ENCODE data around the gene ASGR2. TPM values are rescaled to one million over a fixed set of nuclear protein-coding genes. Genes with fewer than 3 reads are reported as not detected.

Gene ASGR2
- total and polyA plus RNA-seq, 2 of the 13 experiments (the other 11 are each of a cell fraction or from before 2014, with no cell fraction given): 320 to 754 TPM

DNA sequence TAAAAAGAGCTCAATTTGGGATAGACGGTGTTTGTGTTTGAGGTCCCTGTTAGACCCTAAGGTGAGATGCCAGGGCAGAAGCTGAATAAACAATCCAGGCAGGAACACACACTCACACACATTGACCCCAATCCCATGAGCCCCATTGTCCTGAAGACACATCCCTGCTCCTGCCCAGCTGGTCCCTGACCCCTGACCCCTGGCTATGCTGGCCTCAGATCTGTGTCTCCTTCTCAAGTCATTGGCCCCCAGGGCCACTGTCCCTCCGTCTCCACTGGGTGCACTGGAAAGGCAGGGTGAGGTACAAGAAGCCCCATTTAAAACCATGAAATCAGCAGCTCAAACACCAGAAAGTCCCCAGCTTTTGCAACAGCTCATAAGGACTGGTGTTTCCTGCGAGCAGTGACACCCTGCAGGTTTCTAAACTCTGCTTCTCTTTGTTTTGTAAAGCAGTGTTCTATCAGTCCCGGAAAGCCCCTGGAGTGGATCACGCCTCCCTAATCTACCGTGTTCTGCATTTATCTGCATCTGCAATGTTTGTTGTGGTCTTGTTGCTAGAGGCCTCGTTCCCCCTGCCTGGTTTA lies 18.0 kb upstream of the ASGR2 start (continued):
- TF ChIP-seq, protein P1, sequence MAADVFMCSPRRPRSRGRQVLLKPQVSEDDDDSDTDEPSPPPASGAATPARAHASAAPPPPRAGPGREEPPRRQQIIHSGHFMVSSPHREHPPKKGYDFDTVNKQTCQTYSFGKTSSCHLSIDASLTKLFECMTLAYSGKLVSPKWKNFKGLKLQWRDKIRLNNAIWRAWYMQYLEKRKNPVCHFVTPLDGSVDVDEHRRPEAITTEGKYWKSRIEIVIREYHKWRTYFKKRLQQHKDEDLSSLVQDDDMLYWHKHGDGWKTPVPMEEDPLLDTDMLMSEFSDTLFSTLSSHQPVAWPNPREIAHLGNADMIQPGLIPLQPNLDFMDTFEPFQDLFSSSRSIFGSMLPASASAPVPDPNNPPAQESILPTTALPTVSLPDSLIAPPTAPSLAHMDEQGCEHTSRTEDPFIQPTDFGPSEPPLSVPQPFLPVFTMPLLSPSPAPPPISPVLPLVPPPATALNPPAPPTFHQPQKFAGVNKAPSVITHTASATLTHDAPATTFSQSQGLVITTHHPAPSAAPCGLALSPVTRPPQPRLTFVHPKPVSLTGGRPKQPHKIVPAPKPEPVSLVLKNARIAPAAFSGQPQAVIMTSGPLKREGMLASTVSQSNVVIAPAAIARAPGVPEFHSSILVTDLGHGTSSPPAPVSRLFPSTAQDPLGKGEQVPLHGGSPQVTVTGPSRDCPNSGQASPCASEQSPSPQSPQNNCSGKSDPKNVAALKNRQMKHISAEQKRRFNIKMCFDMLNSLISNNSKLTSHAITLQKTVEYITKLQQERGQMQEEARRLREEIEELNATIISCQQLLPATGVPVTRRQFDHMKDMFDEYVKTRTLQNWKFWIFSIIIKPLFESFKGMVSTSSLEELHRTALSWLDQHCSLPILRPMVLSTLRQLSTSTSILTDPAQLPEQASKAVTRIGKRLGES (CRISPR knock-in tag; IDR thresholded peaks at IDR 0.05; ENCODE audit: borderline replicate concordance): no peak
- TF ChIP-seq, protein P2, sequence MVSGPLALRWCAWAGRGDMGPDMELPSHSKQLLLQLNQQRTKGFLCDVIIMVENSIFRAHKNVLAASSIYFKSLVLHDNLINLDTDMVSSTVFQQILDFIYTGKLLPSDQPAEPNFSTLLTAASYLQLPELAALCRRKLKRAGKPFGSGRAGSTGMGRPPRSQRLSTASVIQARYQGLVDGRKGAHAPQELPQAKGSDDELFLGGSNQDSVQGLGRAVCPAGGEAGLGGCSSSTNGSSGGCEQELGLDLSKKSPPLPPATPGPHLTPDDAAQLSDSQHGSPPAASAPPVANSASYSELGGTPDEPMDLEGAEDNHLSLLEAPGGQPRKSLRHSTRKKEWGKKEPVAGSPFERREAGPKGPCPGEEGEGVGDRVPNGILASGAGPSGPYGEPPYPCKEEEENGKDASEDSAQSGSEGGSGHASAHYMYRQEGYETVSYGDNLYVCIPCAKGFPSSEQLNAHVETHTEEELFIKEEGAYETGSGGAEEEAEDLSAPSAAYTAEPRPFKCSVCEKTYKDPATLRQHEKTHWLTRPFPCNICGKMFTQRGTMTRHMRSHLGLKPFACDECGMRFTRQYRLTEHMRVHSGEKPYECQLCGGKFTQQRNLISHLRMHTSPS (CRISPR knock-in tag; IDR thresholded peaks at IDR 0.05; ENCODE audit: low read depth): peak; percentile 86
- TF ChIP-seq MED13 (CRISPR knock-in tag; IDR thresholded peaks at IDR 0.05) (no peak), ZNF605 (CRISPR knock-in tag; IDR thresholded peaks at IDR 0.05) (no peak), RNF219 (CRISPR knock-in tag; IDR thresholded peaks at IDR 0.05) (no peak), ZBTB2 (CRISPR knock-in tag; IDR thresholded peaks at IDR 0.05; ENCODE audit: low read depth) (no peak), FOXO4 (CRISPR knock-in tag; conservative IDR thresholded peaks at IDR 0.05) (no peak), SP140L (CRISPR knock-in tag; IDR thresholded peaks at IDR 0.05; ENCODE audit: borderline replicate concordance) (no peak), ZNF292 (CRISPR knock-in tag; IDR thresholded peaks at IDR 0.05; ENCODE audit: borderline replicate concordance, low read depth) (peak; percentile 72; the same call in 1 of the 2 replicates), ZNF644 (CRISPR knock-in tag; IDR thresholded peaks at IDR 0.05; ENCODE audit: low read depth) (no peak), ZNF232 (CRISPR knock-in tag; IDR thresholded peaks at IDR 0.05; ENCODE audit: borderline replicate concordance) (no peak), HDAC2 (CRISPR knock-in tag; IDR thresholded peaks at IDR 0.05) (0 out of 2 replicates have a peak, but pooled peaks have one; percentile 49), ZNF788 (CRISPR knock-in tag; IDR thresholded peaks at IDR 0.05; ENCODE audit: borderline replicate concordance) (peak; percentile 20; the same call in 1 of the 2 replicates), ZFX (CRISPR knock-in tag; IDR thresholded peaks at IDR 0.05; ENCODE audit: low read depth) (peak; percentile 26; the same call in 1 of the 2 replicates), ZNF333 (CRISPR knock-in tag; IDR thresholded peaks at IDR 0.05; ENCODE audit: borderline replicate concordance) (no peak)
- TF ChIP-seq, protein P3, sequence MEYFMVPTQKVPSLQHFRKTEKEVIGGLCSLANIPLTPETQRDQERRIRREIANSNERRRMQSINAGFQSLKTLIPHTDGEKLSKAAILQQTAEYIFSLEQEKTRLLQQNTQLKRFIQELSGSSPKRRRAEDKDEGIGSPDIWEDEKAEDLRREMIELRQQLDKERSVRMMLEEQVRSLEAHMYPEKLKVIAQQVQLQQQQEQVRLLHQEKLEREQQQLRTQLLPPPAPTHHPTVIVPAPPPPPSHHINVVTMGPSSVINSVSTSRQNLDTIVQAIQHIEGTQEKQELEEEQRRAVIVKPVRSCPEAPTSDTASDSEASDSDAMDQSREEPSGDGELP (IDR thresholded peaks at IDR 0.05; ENCODE audit: borderline replicate concordance, low read depth): peak; percentile 96
